ENCODE measurements around the gene TRAPPC12. TPM values are rescaled to one million over a fixed set of nuclear protein-coding genes. Genes with fewer than 3 reads are reported as not detected.
"Not testable (repeated sequence)": the region's sequence is repeated elsewhere in the genome, so short reads cannot be mapped to it uniquely, and the experiment has no call there.

TRAPPC12 gene
- total and polyA plus RNA-seq, 2 experiments from 2014 or later = 77.2 to 103 TPM

DNA sequence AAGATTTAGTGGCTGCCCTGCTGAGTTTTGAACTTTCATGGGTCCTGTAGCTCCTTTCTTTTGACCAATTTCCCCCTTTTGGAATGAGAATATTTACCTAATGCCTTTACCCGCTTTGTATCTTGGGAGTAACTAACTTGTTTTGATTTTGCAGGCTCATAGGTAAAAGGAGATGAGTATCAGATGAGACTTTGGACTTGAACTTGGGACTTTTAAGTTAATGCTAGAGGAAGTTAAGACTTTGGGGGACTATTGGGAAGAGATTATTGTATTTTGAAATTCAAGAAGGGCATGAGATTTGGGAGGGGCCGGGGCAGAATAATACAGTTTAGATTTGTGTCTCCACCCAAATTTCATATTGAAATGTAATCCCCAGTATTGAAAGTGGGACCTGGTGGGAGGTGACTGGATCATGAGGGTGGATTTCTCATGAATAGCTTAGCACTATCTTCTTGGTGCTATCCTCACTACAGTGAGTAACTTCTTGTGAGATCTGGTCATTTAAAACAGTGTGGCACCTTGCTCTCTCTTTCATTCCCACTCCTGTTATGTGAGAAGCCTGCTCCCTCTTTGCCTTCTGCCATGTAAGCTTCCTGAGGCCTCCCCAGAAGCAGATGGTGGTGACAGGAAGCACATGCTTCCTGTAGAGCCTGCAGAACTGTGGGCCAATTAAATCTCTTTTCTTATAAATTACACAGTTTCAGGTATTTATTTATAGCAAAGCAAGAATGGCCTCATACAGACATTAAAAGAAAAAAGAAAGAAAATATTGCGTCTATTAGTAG is 133.7 kb downstream of the TRAPPC12 start:
- Histone ChIP-seq H3K36me3 (peaks cover 2% of the 10 kb centered on the region), H3K27me3 (no peaks in the 10 kb centered on the region), H3K4me1 (ENCODE audit: low read depth) (peaks cover 10% of the 10 kb centered on the region), H3K27ac (no peak overlapping the region), H3K9me3 (ENCODE audit: low read depth) (no peaks in the 10 kb centered on the region), H3K4me3 (no peak overlapping the region)
- TF ChIP-seq, protein P1, sequence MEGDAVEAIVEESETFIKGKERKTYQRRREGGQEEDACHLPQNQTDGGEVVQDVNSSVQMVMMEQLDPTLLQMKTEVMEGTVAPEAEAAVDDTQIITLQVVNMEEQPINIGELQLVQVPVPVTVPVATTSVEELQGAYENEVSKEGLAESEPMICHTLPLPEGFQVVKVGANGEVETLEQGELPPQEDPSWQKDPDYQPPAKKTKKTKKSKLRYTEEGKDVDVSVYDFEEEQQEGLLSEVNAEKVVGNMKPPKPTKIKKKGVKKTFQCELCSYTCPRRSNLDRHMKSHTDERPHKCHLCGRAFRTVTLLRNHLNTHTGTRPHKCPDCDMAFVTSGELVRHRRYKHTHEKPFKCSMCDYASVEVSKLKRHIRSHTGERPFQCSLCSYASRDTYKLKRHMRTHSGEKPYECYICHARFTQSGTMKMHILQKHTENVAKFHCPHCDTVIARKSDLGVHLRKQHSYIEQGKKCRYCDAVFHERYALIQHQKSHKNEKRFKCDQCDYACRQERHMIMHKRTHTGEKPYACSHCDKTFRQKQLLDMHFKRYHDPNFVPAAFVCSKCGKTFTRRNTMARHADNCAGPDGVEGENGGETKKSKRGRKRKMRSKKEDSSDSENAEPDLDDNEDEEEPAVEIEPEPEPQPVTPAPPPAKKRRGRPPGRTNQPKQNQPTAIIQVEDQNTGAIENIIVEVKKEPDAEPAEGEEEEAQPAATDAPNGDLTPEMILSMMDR (IDR thresholded peaks at IDR 0.05; ENCODE audit: low read depth, low read length) = no peak
- no peak for DNase-seq (ENCODE audit: low read depth in 1 of 2, low spot score in 1 of 2)

DNA sequence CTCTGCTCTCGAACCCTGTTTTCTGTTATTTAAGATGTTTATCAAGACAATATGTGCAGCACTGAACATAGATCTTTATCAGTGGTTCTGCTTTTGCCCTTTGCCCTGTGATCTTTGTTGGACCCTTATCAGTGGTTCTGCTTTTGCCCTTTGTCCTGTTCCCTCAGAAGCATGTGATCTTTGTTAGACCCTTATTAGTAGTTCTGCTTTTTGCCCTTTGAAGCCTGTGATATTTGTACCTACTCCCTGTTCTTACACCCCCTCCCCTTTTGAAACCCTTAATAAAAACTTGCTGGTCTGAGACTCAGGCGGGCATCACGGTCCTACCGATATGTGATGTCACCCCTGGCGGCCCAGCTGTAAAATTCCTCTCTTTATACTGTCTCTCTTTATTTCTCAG is 135.9 kb downstream of the TRAPPC12 start:
- not testable (repeated sequence) for H3K9me3 ChIP-seq (ENCODE audit: low read depth); H3K4me3 ChIP-seq; DNase-seq (ENCODE audit: low read depth in 1 of 2, low spot score in 1 of 2); H3K27me3 ChIP-seq; H3K36me3 ChIP-seq; H3K27ac ChIP-seq
- peaks cover 16% of the 10 kb centered on the region for H3K4me1 ChIP-seq (ENCODE audit: low read depth)

DNA sequence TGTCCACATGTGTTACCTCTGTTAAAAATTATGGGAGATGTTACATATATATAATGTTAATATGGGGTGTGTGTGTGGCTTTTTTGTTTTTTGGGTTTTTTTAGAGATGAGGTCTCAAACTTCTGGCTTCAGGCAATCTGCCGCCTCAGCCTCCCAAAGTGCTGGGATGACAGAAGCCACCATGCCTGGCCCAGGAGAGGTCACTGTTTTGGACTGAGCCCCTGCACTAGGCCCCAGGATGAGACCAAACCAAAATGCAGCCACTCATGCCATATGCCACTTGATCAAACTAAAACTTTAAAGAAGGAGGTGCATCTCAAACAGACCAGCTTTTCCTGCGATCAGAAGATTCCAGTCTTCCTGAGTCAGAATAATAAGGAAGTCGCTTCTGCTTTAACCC is 137.3 kb downstream of the TRAPPC12 start:
- Histone ChIP-seq H3K36me3 (peaks cover 2% of the 10 kb centered on the region), H3K4me3 (no peak overlapping the region), H3K4me1 (ENCODE audit: low read depth) (peaks cover 16% of the 10 kb centered on the region), H3K27ac (peak overlapping the region; percentile 96), H3K27me3 (no peaks in the 10 kb centered on the region), H3K9me3 (ENCODE audit: low read depth) (no peaks in the 10 kb centered on the region)
- DNase-seq (ENCODE audit: low read depth in 1 of 2, low spot score in 1 of 2) = no peak
- TF ChIP-seq, protein P1 (IDR thresholded peaks at IDR 0.05; ENCODE audit: low read depth, low read length) = no peak

DNA sequence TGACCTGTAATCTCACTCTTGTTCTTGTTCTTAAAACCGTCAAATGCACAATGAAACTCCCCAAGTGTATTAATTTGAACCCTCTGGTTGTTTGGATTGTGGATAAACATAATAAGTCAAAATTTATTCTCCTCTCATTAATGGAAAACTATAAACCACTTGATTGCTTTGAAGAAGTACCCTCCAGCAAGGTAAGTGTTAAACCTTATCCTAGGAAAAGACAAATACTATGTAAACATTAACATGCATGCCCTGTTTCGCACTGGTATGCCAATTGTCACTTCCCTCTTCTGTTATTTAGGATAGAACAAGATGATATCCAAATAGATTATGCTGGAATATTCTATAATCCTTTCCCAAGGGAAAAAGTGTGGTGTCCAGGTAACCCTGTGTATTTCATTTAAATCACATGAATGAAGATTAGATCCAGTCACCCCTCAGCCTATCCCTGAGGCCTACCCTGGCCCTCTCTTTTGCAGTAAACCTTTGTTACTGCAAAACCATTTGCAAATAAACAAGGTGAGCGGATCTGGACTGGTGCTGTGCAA is 138.5 kb downstream of the TRAPPC12 start:
- H3K4me3 ChIP-seq = peak overlapping the region; percentile 52
- peaks cover 2% of the 10 kb centered on the region for H3K36me3 ChIP-seq
- peak overlapping the region; percentile 96 for H3K27ac ChIP-seq
- TF ChIP-seq, protein P1 (IDR thresholded peaks at IDR 0.05; ENCODE audit: low read depth, low read length) = no peak
- DNase-seq (ENCODE audit: low read depth in 1 of 2, low spot score in 1 of 2) = no peak
- no peaks in the 10 kb centered on the region for H3K9me3 ChIP-seq (ENCODE audit: low read depth)
- no peaks in the 10 kb centered on the region for H3K27me3 ChIP-seq
- peaks cover 20% of the 10 kb centered on the region for H3K4me1 ChIP-seq (ENCODE audit: low read depth)

DNA sequence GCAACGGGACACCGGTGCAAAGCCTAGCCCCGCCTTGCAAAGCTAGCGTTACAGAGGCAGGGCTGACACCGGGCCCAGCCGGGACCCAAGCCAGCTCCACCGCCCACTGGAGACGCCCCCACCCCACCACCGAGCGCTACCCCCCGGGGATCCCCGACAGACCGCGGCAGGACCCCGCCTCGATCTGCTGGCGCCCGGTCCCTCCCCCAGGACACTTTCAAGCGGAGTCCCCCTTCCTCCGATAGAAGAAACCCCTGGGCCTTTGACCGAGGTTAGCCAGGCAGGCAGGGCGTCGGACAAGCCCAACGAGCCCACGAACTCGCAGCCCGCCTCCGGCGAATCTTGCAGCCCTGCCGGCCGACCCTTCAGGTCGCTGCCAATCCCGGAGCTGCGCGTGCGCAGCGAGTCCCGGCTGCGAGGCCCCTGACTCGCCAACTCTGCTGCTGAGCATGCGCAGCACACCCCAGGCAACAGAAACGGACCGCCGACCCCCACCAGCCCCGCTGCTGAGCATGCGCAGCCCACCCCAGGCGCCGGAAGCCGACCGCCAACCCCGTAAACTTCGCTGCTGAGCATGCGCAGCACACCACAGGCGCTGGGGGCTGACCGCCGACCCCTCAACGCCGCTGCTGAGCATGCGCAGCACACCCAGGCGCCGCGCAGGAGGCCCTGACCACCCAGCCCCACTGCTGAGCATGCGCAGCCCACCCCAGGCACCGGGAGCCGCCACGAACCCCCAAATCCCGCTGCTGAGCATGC is 139.2 kb downstream of the TRAPPC12 start:
- Histone ChIP-seq H3K4me1 (ENCODE audit: low read depth) (peaks cover 24% of the 10 kb centered on the region), H3K27ac (peak overlapping the region; percentile 96), H3K4me3 (peak overlapping the region; percentile 52), H3K27me3 (no peaks in the 10 kb centered on the region), H3K36me3 (peaks cover 2% of the 10 kb centered on the region), H3K9me3 (ENCODE audit: low read depth) (no peaks in the 10 kb centered on the region)
- DNase-seq (ENCODE audit: low read depth in 1 of 2, low spot score in 1 of 2) = peak; percentile 97 to 99
- TF ChIP-seq, protein P1 (IDR thresholded peaks at IDR 0.05; ENCODE audit: low read depth, low read length) = no peak
